Measurements from ENCODE around the gene PLCL2.

DNA sequence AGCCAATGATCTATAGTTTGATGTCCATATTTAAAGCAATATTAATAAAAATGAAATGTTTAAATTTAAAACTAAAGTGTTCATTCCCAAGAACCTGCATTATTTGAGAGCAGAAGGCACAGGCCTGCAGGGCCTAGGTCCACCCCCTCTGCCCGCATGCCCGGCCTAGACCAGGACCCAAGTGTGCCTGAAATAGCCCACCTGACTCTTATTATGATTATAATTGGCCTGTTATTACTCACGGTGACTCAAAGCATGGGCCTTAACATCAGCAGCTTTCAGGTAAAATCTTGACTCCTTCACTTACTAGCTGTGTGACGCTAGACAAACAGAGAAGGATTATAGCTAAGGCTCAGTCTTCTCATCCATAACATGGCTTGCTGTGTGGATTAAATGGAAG lies 128.8 kb downstream of the PLCL2 start:
- TF ChIP-seq, protein P1, sequence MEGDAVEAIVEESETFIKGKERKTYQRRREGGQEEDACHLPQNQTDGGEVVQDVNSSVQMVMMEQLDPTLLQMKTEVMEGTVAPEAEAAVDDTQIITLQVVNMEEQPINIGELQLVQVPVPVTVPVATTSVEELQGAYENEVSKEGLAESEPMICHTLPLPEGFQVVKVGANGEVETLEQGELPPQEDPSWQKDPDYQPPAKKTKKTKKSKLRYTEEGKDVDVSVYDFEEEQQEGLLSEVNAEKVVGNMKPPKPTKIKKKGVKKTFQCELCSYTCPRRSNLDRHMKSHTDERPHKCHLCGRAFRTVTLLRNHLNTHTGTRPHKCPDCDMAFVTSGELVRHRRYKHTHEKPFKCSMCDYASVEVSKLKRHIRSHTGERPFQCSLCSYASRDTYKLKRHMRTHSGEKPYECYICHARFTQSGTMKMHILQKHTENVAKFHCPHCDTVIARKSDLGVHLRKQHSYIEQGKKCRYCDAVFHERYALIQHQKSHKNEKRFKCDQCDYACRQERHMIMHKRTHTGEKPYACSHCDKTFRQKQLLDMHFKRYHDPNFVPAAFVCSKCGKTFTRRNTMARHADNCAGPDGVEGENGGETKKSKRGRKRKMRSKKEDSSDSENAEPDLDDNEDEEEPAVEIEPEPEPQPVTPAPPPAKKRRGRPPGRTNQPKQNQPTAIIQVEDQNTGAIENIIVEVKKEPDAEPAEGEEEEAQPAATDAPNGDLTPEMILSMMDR (IDR thresholded peaks at IDR 0.05), result no peak
- TF ChIP-seq EZH2 (IDR thresholded peaks at IDR 0.05), result no peak
